Heart right ventricle (tissue), 16 donors: Measurements from ENCODE around the gene UNKL. TPM values are rescaled to one million over a fixed set of nuclear protein-coding genes. Genes with fewer than 3 reads are reported as not detected.
A peak's percentile ranks its signal among the peaks of the same experiment; 100 is the strongest.

Experiments
- ATAC-seq, 8 donors: fragments of 200-7000 bp; cut with Tn5 transposase; one replicate each; pipeline ENCODE4 v1.9.1; 2020; ENCODE audit warnings: mild to moderate bottlenecking in 8 of 8, moderate library complexity in 8 of 8, moderate number of reproducible peaks in 1 of 8
- DNase-seq, 2 donors: peaks; one replicate each; pipeline ENCODE4 v3.0.0-alpha.2; 2020
- H3K27ac ChIP-seq, 10 donors: fragments of 200-600 bp; sonication (generic) in 2 of 10; one replicate each; pipeline versions ENCODE4 v1.5.0 to v1.8.0; 2020 to 2022; ENCODE audit warnings: mild to moderate bottlenecking in 3 of 10
- H3K27me3 ChIP-seq, 7 donors: fragments of 200-600 bp; one replicate each; pipeline ENCODE4 v1.8.0; 2021 to 2022; ENCODE audit warnings: mild to moderate bottlenecking in 2 of 7
- H3K36me3 ChIP-seq, 9 donors: fragments of 200-600 bp; sonication (generic) in 1 of 9; one replicate each; pipeline versions ENCODE4 v1.5.0 to v1.8.0; 2020 to 2022; ENCODE audit warnings: mild to moderate bottlenecking in 2 of 9
- H3K4me1 ChIP-seq, 9 donors: fragments of 200-600 bp; sonication (generic) in 1 of 9; one replicate each; pipeline versions ENCODE4 v1.5.0 to v1.8.0; 2020 to 2022; ENCODE audit warnings: mild to moderate bottlenecking in 4 of 9
- H3K4me3 ChIP-seq, 10 donors: fragments of 200-600 bp; sonication (generic) in 2 of 10; one replicate each; pipeline versions ENCODE4 v1.5.0 to v1.8.0; 2020 to 2022; ENCODE audit warnings: mild to moderate bottlenecking in 7 of 10, moderate library complexity in 2 of 10
- H3K9me3 ChIP-seq, 11 donors: fragments of 200-600 bp in 10 of 11; sonication (generic) in 2 of 11; one replicate each; pipeline versions ENCODE4 v1.5.0 to v1.8.0; 2013 to 2022; ENCODE audit warnings: mild to moderate bottlenecking in 2 of 11, control low read depth in 1 of 11, moderate library complexity in 1 of 11
- WGBS, 2 donors: extraction: QIAGEN DNeasy Blood & Tissue Kit; methylation state at CpG; one replicate each; pipeline ENCODE4 v1.1.7; 2013; ENCODE audit warnings: inconsistent platforms in 1 of 2; 5-methylcytosine and 5-hydroxymethylcytosine counted together
- intact Hi-C, 10 donors: fragments of 100-400 bp; cut with DNase I; formaldehyde crosslinking; loops; one replicate each; pipeline versions ENCODE4 v1.11.1 to v1.14.2; 2022
- polyA plus RNA-seq, 2 donors: library from polyadenylated mRNA; stranded (reverse); fragments of 200-250 nt; gene quantifications; one replicate each; pipeline ENCODE4 v1.2.3, GENCODE V29; 2013
- total RNA-seq, 10 donors: library from RNA; stranded (reverse); fragmentation: NEBNext Ultra II Directional in 3 of 10; extraction: Animal tissue kit (Norgen Biotek cat#: 25700) in 3 of 10; gene quantifications; one replicate each; pipeline versions ENCODE4 v1.2.1 to v1.2.4, GENCODE V29; 2021 to 2023
- TF ChIP-seq, protein P1 (sequence below), 9 donors: fragments of 200-600 bp; sonication (generic) in 2 of 9; IDR thresholded peaks; one replicate each; pipeline versions ENCODE4 v1.5.0 to v1.8.0; 2021 to 2022; ENCODE audit warnings: antibody characterized with exemption in 9 of 9, mild to moderate bottlenecking in 5 of 9, moderate library complexity in 1 of 9
- donor health status: Arrhythmogenic right ventricular cardiomyopathy.
- donor health status: ischemic (EF 13 %, LVEDD 7.1; RV severe dilation, severe dysfunction).
- donor health status: healthy with polysubstance abuse.
- donor health status: DM: no; HTN: yes; CAD: no.
- donor health status: DM: no; HTN: no; CAD: no.
- donor health status: ischemic (EF 25% LVEDD 6.9; RV normal size, moderate dysfunction).
- donor health status: ischemic (EF 25% LVEDD 5.7; RV mildly dilated, moderate dysfunction).
- donor health status: healthy.
- donor health status: DM: yes; HTN: yes; CAD: no.
- donor health status: Ischemic cardiomyopathy.
- donor health status: ischemic (EF 35%, LVEDD 5.7; RV mildly dilated, moderate dysfunction).
- donor health status: nonischemic (EF 11% LVEDD 7.7; RV severe dilation, severe dysfunction).
- donor health status: DM: yes; HTN: yes; CAD: no.
- donor health status: PGD.
- donor health status: ischemic (EF 29% LVEDD 5.4; RV normal size, mild dysfunction).
- donor health status: nonischemic (EF 23%, LVEDD 6.1; RV moderate dilation, normal function).

UNKL gene
- total and polyA plus RNA-seq, 12 donors: 3.3 to 20.4 (median 11.4) TPM

- intact Hi-C loops: no loop called here
- 93 to 94% methylated on average over 25 of the region's 25 CpGs for WGBS, 2 donors
- peak overlapping the region in 9 of 10 donors; percentile 59 to 91 (median 83) for H3K27ac ChIP-seq
- H3K4me3 ChIP-seq: peak overlapping the region in 9 of 10 donors; percentile 40 to 64 (median 59)
- peaks cover 0 to 49% (median 9%) of the 10 kb centered on the region in 9 donors for H3K36me3 ChIP-seq
- H3K27me3 ChIP-seq: no peaks in the 10 kb centered on the region
- DNase-seq: no peak
- peaks cover 7 to 26% (median 17%) of the 10 kb centered on the region in 9 donors for H3K4me1 ChIP-seq
- H3K9me3 ChIP-seq: no peaks in the 10 kb centered on the region
- TF ChIP-seq, protein P1, sequence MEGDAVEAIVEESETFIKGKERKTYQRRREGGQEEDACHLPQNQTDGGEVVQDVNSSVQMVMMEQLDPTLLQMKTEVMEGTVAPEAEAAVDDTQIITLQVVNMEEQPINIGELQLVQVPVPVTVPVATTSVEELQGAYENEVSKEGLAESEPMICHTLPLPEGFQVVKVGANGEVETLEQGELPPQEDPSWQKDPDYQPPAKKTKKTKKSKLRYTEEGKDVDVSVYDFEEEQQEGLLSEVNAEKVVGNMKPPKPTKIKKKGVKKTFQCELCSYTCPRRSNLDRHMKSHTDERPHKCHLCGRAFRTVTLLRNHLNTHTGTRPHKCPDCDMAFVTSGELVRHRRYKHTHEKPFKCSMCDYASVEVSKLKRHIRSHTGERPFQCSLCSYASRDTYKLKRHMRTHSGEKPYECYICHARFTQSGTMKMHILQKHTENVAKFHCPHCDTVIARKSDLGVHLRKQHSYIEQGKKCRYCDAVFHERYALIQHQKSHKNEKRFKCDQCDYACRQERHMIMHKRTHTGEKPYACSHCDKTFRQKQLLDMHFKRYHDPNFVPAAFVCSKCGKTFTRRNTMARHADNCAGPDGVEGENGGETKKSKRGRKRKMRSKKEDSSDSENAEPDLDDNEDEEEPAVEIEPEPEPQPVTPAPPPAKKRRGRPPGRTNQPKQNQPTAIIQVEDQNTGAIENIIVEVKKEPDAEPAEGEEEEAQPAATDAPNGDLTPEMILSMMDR (IDR thresholded peaks at IDR 0.05): no peak
- peak in 3 of 8 donors; percentile 3 to 14 (median 3) for ATAC-seq
Observed at GRCh38 chr16:1378087-1378803, 36.3 kb downstream of the UNKL start.

GRCh38 chr16:1377406-1378010, 37.0 kb downstream of the UNKL start:
- H3K9me3 ChIP-seq: no peaks in the 10 kb centered on the region
- ATAC-seq (no peak), DNase-seq (no peak)
- peaks cover 7 to 26% (median 17%) of the 10 kb centered on the region in 9 donors for H3K4me1 ChIP-seq
- H3K27me3 ChIP-seq: no peaks in the 10 kb centered on the region
- H3K36me3 ChIP-seq: peaks cover 0 to 41% (median 9%) of the 10 kb centered on the region in 9 donors
- H3K27ac ChIP-seq: peak overlapping the region in 1 of 10 donors; percentile 91
- no peak overlapping the region for H3K4me3 ChIP-seq
- TF ChIP-seq, protein P1 (IDR thresholded peaks at IDR 0.05): no peak
- intact Hi-C loops: no loop called here
- 89 to 91% methylated on average over 10 of the region's 10 CpGs for WGBS, 2 donors

- DNase-seq (no peak), ATAC-seq (no peak)
- H3K27ac ChIP-seq: no peak overlapping the region
- H3K4me3 ChIP-seq: no peak overlapping the region
- WGBS, 2 donors: 89 to 93% methylated on average over 18 to 19 of the region's 19 CpGs
- H3K9me3 ChIP-seq: no peaks in the 10 kb centered on the region
- TF ChIP-seq, protein P1 (IDR thresholded peaks at IDR 0.05): no peak
- peaks cover 7 to 26% (median 17%) of the 10 kb centered on the region in 9 donors for H3K4me1 ChIP-seq
- no peaks in the 10 kb centered on the region for H3K27me3 ChIP-seq
- intact Hi-C loops: no loop called here
- peaks cover 0 to 29% (median 0%) of the 10 kb centered on the region in 9 donors for H3K36me3 ChIP-seq
Observed at GRCh38 chr16:1375741-1376410, 38.6 kb downstream of the UNKL start.

GRCh38 chr16:1375298-1375640, 39.2 kb downstream of the UNKL start:
- Histone ChIP-seq H3K36me3 (peaks cover 0 to 29% (median 0%) of the 10 kb centered on the region in 9 donors), H3K9me3 (no peaks in the 10 kb centered on the region), H3K4me3 (no peak overlapping the region), H3K27ac (no peak overlapping the region), H3K27me3 (no peaks in the 10 kb centered on the region), H3K4me1 (peaks cover 7 to 26% (median 17%) of the 10 kb centered on the region in 9 donors)
- TF ChIP-seq, protein P1 (IDR thresholded peaks at IDR 0.05): no peak
- ATAC-seq: no peak
- intact Hi-C loops: no loop called here
- WGBS, 2 donors: 90 to 93% methylated on average over 24 of the region's 24 CpGs
- no peak for DNase-seq
